Measurements from ENCODE around the gene PRPF38B.

The PRPF38B gene

DNA sequence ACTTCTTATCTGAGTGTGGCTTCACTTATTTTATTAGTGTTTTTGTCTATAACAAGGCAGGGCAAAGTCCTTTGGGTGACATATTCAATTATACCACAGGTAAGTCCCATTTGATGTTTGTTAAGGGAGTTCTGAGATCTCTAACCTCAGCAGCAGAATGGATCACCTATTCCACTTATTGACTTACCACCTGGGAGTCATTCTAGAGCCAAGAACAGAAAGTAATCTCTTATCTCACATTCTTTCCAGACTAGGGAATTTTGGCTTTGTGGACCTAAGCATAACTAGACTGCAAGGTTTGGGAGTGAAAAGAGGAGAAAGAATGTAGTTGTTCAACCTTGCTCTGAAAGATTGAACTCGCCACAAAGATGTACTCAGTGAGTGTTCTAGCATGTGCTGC, 33.8 kb downstream of the PRPF38B start:
- no peaks in the 10 kb centered on the region for H3K27me3 ChIP-seq (ENCODE audit: insufficient read depth, insufficient read length)
- H3K4me3 ChIP-seq (ENCODE audit: insufficient read length, low read depth), result no peak overlapping the region
- H3K4me1 ChIP-seq (ENCODE audit: insufficient read depth, insufficient read length), result peaks cover under 1% of the 10 kb centered on the region
- DNase-seq (ENCODE audit: low read depth, low spot score), result no peak
- H3K9ac ChIP-seq (ENCODE audit: insufficient read length, low read depth), result no peak overlapping the region
- no peaks in the 10 kb centered on the region for H3K9me3 ChIP-seq (ENCODE audit: insufficient read depth, low read length)
- no peaks in the 10 kb centered on the region for H3K36me3 ChIP-seq (ENCODE audit: insufficient read depth, insufficient read length, low read length)
- TF ChIP-seq SUZ12 (IDR thresholded peaks at IDR 0.05; ENCODE audit: extremely low read depth, insufficient read depth, insufficient read length) (no peak), YY1 (IDR thresholded peaks at IDR 0.05; ENCODE audit: insufficient read depth, insufficient read length) (no peak), ZNF274 (IDR thresholded peaks at IDR 0.05; ENCODE audit: low read depth, low read length) (no peak)

DNA sequence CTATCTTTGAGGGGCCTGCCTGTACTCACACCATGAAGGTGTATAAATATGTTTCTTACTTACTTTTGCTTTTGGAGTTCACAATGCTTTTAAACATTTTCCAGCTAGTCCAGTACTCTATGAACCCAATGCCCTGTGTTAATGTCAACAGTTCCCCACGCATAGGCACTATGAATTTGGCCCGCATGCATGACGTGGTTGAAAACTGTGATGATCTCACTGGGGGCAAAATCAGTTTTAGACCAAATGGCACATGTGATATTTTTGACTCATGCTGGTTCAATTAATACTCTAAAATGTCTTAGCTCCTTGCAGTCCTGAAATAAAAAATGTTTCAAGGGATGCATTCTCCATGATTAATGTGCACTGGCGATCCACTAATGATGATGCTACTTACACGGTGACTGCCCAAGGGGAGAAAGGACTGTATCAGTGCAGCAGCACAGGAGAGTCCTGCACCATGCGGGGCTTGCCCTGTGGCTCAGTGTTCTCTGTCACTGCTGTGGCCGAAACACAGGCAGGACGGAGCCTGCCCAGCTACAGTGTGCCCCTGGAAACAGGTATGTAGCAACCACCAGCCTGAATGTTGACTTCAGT, 36.3 kb downstream of the PRPF38B start:
- H3K4me3 ChIP-seq (ENCODE audit: insufficient read length, low read depth), result no peak overlapping the region
- DNase-seq (ENCODE audit: low read depth, low spot score), result no peak
- H3K9ac ChIP-seq (ENCODE audit: insufficient read length, low read depth), result no peak overlapping the region
- H3K4me1 ChIP-seq (ENCODE audit: insufficient read depth, insufficient read length), result no peaks in the 10 kb centered on the region
- H3K36me3 ChIP-seq (ENCODE audit: insufficient read depth, insufficient read length, low read length), result no peaks in the 10 kb centered on the region
- no peak for TF ChIP-seq YY1 (IDR thresholded peaks at IDR 0.05; ENCODE audit: insufficient read depth, insufficient read length)
- TF ChIP-seq SUZ12 (IDR thresholded peaks at IDR 0.05; ENCODE audit: extremely low read depth, insufficient read depth, insufficient read length), result no peak
- TF ChIP-seq ZNF274 (IDR thresholded peaks at IDR 0.05; ENCODE audit: low read depth, low read length), result no peak
- H3K27me3 ChIP-seq (ENCODE audit: insufficient read depth, insufficient read length), result no peaks in the 10 kb centered on the region
- no peaks in the 10 kb centered on the region for H3K9me3 ChIP-seq (ENCODE audit: insufficient read depth, low read length)

DNA sequence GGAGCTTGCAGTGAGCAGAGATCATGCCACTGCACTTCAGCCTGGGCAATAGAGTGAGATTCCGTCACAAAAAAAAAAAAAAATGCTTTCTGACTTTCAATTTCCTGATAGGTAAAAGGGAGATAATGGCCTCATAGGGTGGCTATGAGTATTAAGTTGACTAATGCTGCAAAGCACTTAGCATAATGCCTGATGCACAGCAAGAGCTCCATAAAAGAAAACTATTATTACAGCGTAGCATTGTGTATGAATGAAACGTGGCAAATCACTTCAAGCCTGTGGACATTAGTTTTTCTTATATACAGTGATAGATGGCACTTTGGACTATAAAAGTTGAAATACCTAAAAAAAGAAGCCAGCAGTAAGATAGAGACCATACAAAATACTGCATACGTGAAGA, 37.4 kb downstream of the PRPF38B start:
- Histone ChIP-seq H3K4me3 (ENCODE audit: insufficient read length, low read depth) (no peak overlapping the region), H3K4me1 (ENCODE audit: insufficient read depth, insufficient read length) (no peaks in the 10 kb centered on the region), H3K27me3 (ENCODE audit: insufficient read depth, insufficient read length) (no peaks in the 10 kb centered on the region), H3K9me3 (ENCODE audit: insufficient read depth, low read length) (no peaks in the 10 kb centered on the region), H3K9ac (ENCODE audit: insufficient read length, low read depth) (no peak overlapping the region), H3K36me3 (ENCODE audit: insufficient read depth, insufficient read length, low read length) (no peaks in the 10 kb centered on the region)
- no peak for DNase-seq (ENCODE audit: low read depth, low spot score)
- no peak for TF ChIP-seq YY1 (IDR thresholded peaks at IDR 0.05; ENCODE audit: insufficient read depth, insufficient read length)
- no peak for TF ChIP-seq SUZ12 (IDR thresholded peaks at IDR 0.05; ENCODE audit: extremely low read depth, insufficient read depth, insufficient read length)
- no peak for TF ChIP-seq ZNF274 (IDR thresholded peaks at IDR 0.05; ENCODE audit: low read depth, low read length)

DNA sequence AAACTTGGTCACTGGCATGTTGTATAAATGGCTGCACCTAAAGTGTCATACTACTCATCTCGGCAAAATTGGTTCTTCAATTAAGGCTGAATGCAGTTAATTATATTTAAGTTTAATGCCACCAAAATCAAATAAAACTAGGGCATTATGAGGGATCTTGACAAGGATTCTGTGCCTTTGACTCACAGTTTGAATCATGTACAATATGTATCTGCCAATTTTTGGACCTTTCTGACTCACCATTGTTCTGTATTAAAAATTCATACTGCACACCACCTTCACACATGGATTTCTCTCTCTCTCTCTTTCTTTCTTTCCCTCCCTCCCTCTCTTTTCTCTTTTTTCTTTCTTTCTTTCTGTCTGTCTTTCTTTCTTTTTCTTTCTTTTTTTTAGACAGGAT, 40.3 kb downstream of the PRPF38B start:
- TF ChIP-seq YY1 (IDR thresholded peaks at IDR 0.05; ENCODE audit: insufficient read depth, insufficient read length), result no peak
- no peak for TF ChIP-seq ZNF274 (IDR thresholded peaks at IDR 0.05; ENCODE audit: low read depth, low read length)
- no peak for TF ChIP-seq SUZ12 (IDR thresholded peaks at IDR 0.05; ENCODE audit: extremely low read depth, insufficient read depth, insufficient read length)
- H3K9ac ChIP-seq (ENCODE audit: insufficient read length, low read depth), result no peak overlapping the region
- no peak for DNase-seq (ENCODE audit: low read depth, low spot score)

DNA sequence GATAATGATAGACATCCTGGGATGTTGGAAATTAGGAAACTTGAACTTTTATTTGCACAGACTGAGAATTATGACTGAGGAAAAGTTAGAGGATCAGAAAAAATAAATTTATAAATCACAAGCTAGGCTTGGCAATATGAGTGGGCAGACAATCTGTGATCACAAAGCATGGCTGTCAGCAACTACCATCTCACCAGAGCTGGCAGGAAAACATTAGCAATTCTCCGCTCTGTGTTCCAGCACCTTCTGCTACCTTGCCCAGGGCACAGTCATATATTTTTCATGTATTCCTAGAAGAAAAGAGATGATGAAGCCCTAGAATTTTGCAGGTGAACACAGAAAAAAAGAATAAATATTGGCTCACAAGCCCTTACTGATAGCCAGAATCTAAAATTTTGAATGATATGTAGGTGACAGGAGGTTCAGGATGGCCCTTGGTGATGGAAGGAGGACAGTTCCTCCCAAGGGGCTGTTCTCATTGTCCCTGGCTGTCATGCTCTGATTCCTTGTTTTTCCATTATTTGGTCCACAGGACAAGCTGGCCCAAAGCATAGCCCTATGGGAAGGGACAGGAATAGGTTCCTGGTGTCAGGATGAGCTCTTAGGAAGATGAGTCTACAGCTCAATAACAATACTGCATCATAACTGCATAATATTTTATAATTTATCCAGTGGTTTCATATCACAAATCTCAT, 42.2 kb downstream of the PRPF38B start:
- H3K9me3 ChIP-seq (ENCODE audit: insufficient read depth, low read length), result no peaks in the 10 kb centered on the region
- H3K9ac ChIP-seq (ENCODE audit: insufficient read length, low read depth), result no peak overlapping the region
- TF ChIP-seq SUZ12 (IDR thresholded peaks at IDR 0.05; ENCODE audit: extremely low read depth, insufficient read depth, insufficient read length), result no peak
- no peak for TF ChIP-seq ZNF274 (IDR thresholded peaks at IDR 0.05; ENCODE audit: low read depth, low read length)
- TF ChIP-seq YY1 (IDR thresholded peaks at IDR 0.05; ENCODE audit: insufficient read depth, insufficient read length), result no peak

More for the DNA sequence above, 40.3 kb downstream of the PRPF38B start:
- Histone ChIP-seq H3K9me3 (ENCODE audit: insufficient read depth, low read length) (no peaks in the 10 kb centered on the region), H3K27me3 (ENCODE audit: insufficient read depth, insufficient read length) (no peaks in the 10 kb centered on the region), H3K4me3 (ENCODE audit: insufficient read length, low read depth) (no peak overlapping the region), H3K36me3 (ENCODE audit: insufficient read depth, insufficient read length, low read length) (no peaks in the 10 kb centered on the region), H3K4me1 (ENCODE audit: insufficient read depth, insufficient read length) (no peaks in the 10 kb centered on the region)

DNA sequence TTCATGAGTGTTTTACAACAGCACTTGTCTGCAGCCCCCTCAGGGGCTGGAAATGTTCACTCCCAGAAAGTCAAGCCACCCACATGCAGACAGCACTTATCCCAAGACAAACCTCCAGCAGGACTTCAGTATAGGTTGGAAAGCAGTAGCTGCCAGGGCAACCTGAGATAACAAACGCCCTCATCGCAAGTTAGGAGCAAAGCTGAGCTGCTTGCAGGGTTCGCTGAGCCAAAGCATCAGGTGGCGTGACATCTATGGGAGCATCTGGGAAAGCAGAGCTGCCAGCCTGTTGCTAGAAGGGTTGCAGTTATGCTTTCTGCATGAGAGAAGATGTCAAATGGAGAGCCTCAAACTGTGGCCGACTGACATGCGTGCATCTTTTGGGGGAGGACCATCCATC, 50.1 kb downstream of the PRPF38B start:
- H3K4me3 ChIP-seq (ENCODE audit: insufficient read length, low read depth), result no peak overlapping the region
- H3K27me3 ChIP-seq (ENCODE audit: insufficient read depth, insufficient read length), result peaks cover 9% of the 10 kb centered on the region
- peaks cover 2% of the 10 kb centered on the region for H3K4me1 ChIP-seq (ENCODE audit: insufficient read depth, insufficient read length)
- no peaks in the 10 kb centered on the region for H3K36me3 ChIP-seq (ENCODE audit: insufficient read depth, insufficient read length, low read length)
- H3K9me3 ChIP-seq (ENCODE audit: insufficient read depth, low read length), result no peaks in the 10 kb centered on the region
- DNase-seq (ENCODE audit: low read depth, low spot score), result no peak
- no peak overlapping the region for H3K9ac ChIP-seq (ENCODE audit: insufficient read length, low read depth)
- TF ChIP-seq ZNF274 (IDR thresholded peaks at IDR 0.05; ENCODE audit: low read depth, low read length), result no peak
- TF ChIP-seq YY1 (IDR thresholded peaks at IDR 0.05; ENCODE audit: insufficient read depth, insufficient read length), result no peak
- no peak for TF ChIP-seq SUZ12 (IDR thresholded peaks at IDR 0.05; ENCODE audit: extremely low read depth, insufficient read depth, insufficient read length)

More for the DNA sequence above, 42.2 kb downstream of the PRPF38B start:
- H3K36me3 ChIP-seq (ENCODE audit: insufficient read depth, insufficient read length, low read length), result no peaks in the 10 kb centered on the region
- no peak overlapping the region for H3K4me3 ChIP-seq (ENCODE audit: insufficient read length, low read depth)
- H3K27me3 ChIP-seq (ENCODE audit: insufficient read depth, insufficient read length), result no peaks in the 10 kb centered on the region
- DNase-seq (ENCODE audit: low read depth, low spot score), result no peak
- peaks cover 2% of the 10 kb centered on the region for H3K4me1 ChIP-seq (ENCODE audit: insufficient read depth, insufficient read length)

DNA sequence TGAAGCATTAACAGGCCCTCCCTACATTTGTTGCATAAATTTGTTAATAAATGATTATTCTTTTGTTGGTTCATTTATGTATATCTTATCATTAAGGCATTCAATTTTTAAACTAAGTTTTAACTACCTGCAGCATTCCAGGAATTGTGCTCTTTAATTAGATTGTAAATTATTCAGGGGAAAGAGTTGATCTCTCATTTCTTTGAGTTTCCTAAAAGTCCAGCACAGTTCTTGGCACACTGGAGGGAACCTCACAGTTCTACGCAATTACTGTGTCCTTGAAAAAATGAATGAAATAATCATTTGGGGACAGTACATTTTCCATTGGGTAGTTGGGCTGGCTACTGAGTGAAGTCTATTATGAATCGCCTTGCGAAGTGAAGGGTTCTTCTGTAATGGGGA, 53.9 kb downstream of the PRPF38B start:
- Histone ChIP-seq H3K27me3 (ENCODE audit: insufficient read depth, insufficient read length) (peaks cover 9% of the 10 kb centered on the region), H3K4me3 (ENCODE audit: insufficient read length, low read depth) (no peak overlapping the region), H3K36me3 (ENCODE audit: insufficient read depth, insufficient read length, low read length) (peaks cover 21% of the 10 kb centered on the region), H3K4me1 (ENCODE audit: insufficient read depth, insufficient read length) (no peaks in the 10 kb centered on the region), H3K9me3 (ENCODE audit: insufficient read depth, low read length) (no peaks in the 10 kb centered on the region), H3K9ac (ENCODE audit: insufficient read length, low read depth) (no peak overlapping the region)
- TF ChIP-seq ZNF274 (IDR thresholded peaks at IDR 0.05; ENCODE audit: low read depth, low read length) (no peak), SUZ12 (IDR thresholded peaks at IDR 0.05; ENCODE audit: extremely low read depth, insufficient read depth, insufficient read length) (no peak), YY1 (IDR thresholded peaks at IDR 0.05; ENCODE audit: insufficient read depth, insufficient read length) (no peak)
- no peak for DNase-seq (ENCODE audit: low read depth, low spot score)
